Measurements from ENCODE around the gene SMARCA5. TPM values are rescaled to one million over a fixed set of nuclear protein-coding genes. Genes with fewer than 3 reads are reported as not detected.

Gene SMARCA5
- total RNA-seq, 1 experiment from 2014 or later: 31.8 TPM

DNA sequence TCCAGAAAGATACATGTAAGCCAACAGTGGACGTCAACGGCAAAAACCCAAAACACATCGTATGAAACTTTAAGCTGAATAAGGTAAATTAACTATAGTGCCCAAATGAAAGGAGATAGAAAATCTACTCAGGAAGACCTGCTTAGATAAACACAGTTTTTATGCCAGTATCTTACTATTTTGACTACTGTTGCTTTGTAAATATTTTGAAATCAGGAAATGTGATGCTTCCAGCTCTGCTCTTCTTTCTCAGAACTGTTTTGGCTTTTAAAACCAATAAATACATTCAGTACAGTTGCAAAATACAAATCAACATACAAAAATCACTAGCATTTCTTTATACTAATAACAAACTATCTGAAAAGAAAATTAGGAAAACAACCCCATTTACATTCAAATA lies 83.8 kb downstream of the SMARCA5 start:
- no peak for DNase-seq (ENCODE audit: low read depth)
- in situ Hi-C loops (cut with HindIII; ENCODE audit: low pct_unique_long_range_greater_than_20kb, low sequenced_read_pairs): no loop called here

DNA sequence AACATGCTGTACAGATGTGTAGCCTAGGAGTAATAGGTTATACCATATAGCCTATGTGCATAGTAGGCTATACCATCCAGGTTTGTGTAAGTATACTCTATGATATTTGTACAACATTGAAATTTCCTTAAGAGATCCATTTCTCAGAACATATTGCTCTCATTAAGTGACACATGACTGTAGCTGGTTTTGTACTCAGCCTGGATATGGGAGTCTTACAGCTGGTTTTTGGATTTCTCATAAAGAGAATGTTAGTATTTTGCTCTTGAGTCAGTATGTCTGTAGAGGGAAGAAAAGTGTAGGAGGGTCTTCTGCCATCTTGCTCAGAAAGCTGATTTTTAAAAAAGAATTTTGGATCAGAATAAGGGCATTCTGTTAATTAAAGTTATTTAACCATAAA lies 85.3 kb downstream of the SMARCA5 start:
- DNase-seq (ENCODE audit: low read depth): no peak
- in situ Hi-C loops (cut with HindIII; ENCODE audit: low pct_unique_long_range_greater_than_20kb, low sequenced_read_pairs): no loop called here

DNA sequence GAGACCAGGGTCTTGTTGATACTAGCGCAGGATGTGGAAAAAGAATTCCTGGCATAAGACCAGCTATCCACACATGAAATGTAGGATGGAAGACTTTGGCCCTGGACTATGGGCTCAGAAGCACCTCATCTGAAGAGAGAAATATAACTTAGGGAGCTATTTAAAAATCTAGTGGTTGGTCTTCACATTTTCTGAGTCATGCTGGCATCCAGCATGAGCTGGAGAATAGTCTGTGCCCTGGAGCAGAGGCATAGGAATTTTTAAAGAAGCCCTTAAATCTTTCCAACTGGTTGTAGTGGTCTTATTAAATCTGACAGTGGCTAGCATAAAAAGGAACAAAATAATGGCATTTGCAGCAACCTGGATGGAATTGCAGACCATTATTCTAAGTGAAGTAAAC lies 86.3 kb downstream of the SMARCA5 start:
- in situ Hi-C loops (cut with HindIII; ENCODE audit: low pct_unique_long_range_greater_than_20kb, low sequenced_read_pairs): no loop called here
- no peak for DNase-seq (ENCODE audit: low read depth)

DNA sequence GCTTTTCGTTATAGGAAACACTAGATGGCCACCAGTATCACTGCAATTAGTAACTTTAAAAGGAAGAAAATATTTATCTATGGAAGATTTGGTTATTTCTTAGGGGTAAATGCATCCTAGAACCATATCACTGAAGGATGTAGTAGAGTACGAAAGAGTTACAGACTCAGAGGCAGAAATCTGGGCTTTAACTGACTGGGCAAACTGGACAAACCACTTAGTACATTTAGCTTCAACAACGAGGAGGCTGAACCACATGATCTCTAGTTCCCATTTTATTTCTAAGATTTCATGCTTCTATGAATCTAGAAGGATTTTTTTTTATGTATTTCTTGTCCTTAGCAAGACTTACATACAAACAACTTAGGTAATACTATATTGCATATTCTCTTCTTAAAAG lies 93.0 kb downstream of the SMARCA5 start:
- in situ Hi-C loops (cut with HindIII; ENCODE audit: low pct_unique_long_range_greater_than_20kb, low sequenced_read_pairs): no loop called here
- DNase-seq (ENCODE audit: low read depth): no peak

Other genes with a start within 250 kb of the SMARCA5 start
- 1.3 and 17.5 TPM in 2 replicates for gene GAB1, start 176.8 kb upstream of the SMARCA5 start, total RNA-seq (2014; rRNA removed; shearing (Covaris generic); ENCODE audit: low replicate concordance)
- gene FREM3, start 187.0 kb downstream of the SMARCA5 start, total RNA-seq (2014; rRNA removed; shearing (Covaris generic); ENCODE audit: low replicate concordance): not detected in 2 replicates